H1 (cell line): Measurements from ENCODE around the gene ZAR1. TPM values are rescaled to one million over a fixed set of nuclear protein-coding genes. Genes with fewer than 3 reads are reported as not detected.

Experiments
- CTCF ChIA-PET: fragments of 300-600 bp; sonication (Branson Sonifier 250); formaldehyde crosslinking; loops from one replicate; lab custom pipeline; 2021; ENCODE audit not compliant: partially characterized antibody; lab: Charles Lee
- POLR2A ChIA-PET: fragments of 300-600 bp; sonication (Branson Sonifier 250); formaldehyde crosslinking; loops from one replicate; lab custom pipeline; 2021; ENCODE audit warnings: inconsistent platforms; ENCODE audit not compliant: partially characterized antibody; lab: Charles Lee
- DNase-seq, 2 experiments: peaks; one replicate each; pipeline versions ENCODE4 v3.0.0 to v3.0.0-alpha.2; 2010 to 2022; ENCODE audit warnings: low spot score in 2 of 2, low read depth in 1 of 2, mixed read lengths in 1 of 2
- FAIRE-seq: peaks from 2 replicates; lab custom pipeline; 2011; peaks lifted over from hg19 to GRCh38; lab: Jason Lieb, UNC
- H2AFZ ChIP-seq: 2 replicates; pipeline ENCODE4 v1.8.1; 2012; ENCODE audit warnings: low read length, inconsistent platforms
- H2AK5ac ChIP-seq: 2 replicates; pipeline ENCODE4 v1.6.1; 2013; ENCODE audit warnings: low read depth, low read length
- H2BK120ac ChIP-seq: replicated peaks from 2 replicates; pipeline ENCODE3; 2013; ENCODE audit warnings: low read depth, low read length, inconsistent platforms
- H2BK12ac ChIP-seq: 2 replicates; pipeline ENCODE4 v1.6.1; 2013; ENCODE audit warnings: low read depth, low read length
- H2BK15ac ChIP-seq: 2 replicates; pipeline ENCODE4 v1.6.1; 2013; ENCODE audit warnings: low read length
- H2BK20ac ChIP-seq: 2 replicates; pipeline ENCODE4 v1.6.1; 2013; ENCODE audit warnings: low read length
- H2BK5ac ChIP-seq: 2 replicates; pipeline ENCODE4 v1.6.1; 2013; ENCODE audit warnings: low read depth, low read length
- H3K14ac ChIP-seq: 2 replicates; pipeline ENCODE4 v1.6.1; 2013; ENCODE audit warnings: inconsistent platforms; ENCODE audit not compliant: insufficient read length
- H3K18ac ChIP-seq: 2 replicates; pipeline ENCODE4 v1.6.1; 2013; ENCODE audit warnings: low read length; ENCODE audit errors: extremely low read depth
- H3K23ac ChIP-seq: 2 replicates; pipeline ENCODE4 v1.6.1; 2013; ENCODE audit warnings: inconsistent platforms; ENCODE audit not compliant: insufficient read length
- H3K23me2 ChIP-seq: 2 replicates; pipeline ENCODE4 v1.6.1; 2013; ENCODE audit warnings: low read depth, low read length
- H3K27ac ChIP-seq: 2 replicates; pipeline ENCODE4 v1.6.1; 2011; ENCODE audit warnings: low read depth, low read length, inconsistent platforms
- H3K27me3 ChIP-seq, 4 experiments: replicated peaks in 1 of 4; 1 replicate in 1 of 4; 2 replicates in 3 of 4; pipeline versions ENCODE4 v1.6.1 to v1.8.1; 2011 to 2013; ENCODE audit warnings: low read length in 3 of 4, mild to moderate bottlenecking in 3 of 4, inconsistent platforms in 2 of 4, mixed read lengths in 2 of 4, moderate library complexity in 1 of 4; ENCODE audit not compliant: control insufficient read depth in 3 of 4, insufficient read depth in 3 of 4; ENCODE audit errors: extremely low read depth in 1 of 4
- H3K36me3 ChIP-seq, 4 experiments: 2 replicates each; pipeline versions ENCODE4 v1.6.1 to v1.8.1; 2011 to 2013; ENCODE audit warnings: mild to moderate bottlenecking in 4 of 4, low read length in 3 of 4, moderate library complexity in 2 of 4, control low read depth in 1 of 4, inconsistent platforms in 1 of 4; ENCODE audit not compliant: insufficient read depth in 4 of 4, control insufficient read depth in 2 of 4
- H3K4ac ChIP-seq: replicated peaks from 2 replicates; pipeline ENCODE3; 2013; ENCODE audit warnings: low read length, low read depth, mixed read lengths, inconsistent platforms; ENCODE audit not compliant: insufficient read length
- H3K4me1 ChIP-seq, 4 experiments: replicated peaks in 1 of 4; 1 replicate in 1 of 4; 2 replicates in 3 of 4; pipeline versions ENCODE4 v1.6.1 to v1.8.1; 2011 to 2013; ENCODE audit warnings: low read length in 3 of 4, inconsistent platforms in 2 of 4, mixed read lengths in 1 of 4; ENCODE audit not compliant: insufficient read depth in 4 of 4, control insufficient read depth in 3 of 4
- H3K4me2 ChIP-seq, 2 experiments: 2 replicates each; pipeline versions ENCODE4 v1.6.1 to v1.8.1; 2011 to 2013; ENCODE audit warnings: low read depth in 2 of 2, low read length in 2 of 2, control low read depth in 1 of 2, inconsistent platforms in 1 of 2, mild to moderate bottlenecking in 1 of 2; ENCODE audit not compliant: insufficient read depth in 1 of 2
- H3K4me3 ChIP-seq, 4 experiments: fragments of 200-600, 300-600 bp in 1 of 4; sonication (generic), shearing (Covaris generic), sonication (Bioruptor Twin) in 1 of 4; 2 replicates each; pipeline versions ENCODE4 v1.5.1 to v1.8.1; 2011 to 2016; ENCODE audit warnings: low read length in 4 of 4, low read depth in 3 of 4, control low read depth in 2 of 4, inconsistent platforms in 2 of 4, mild to moderate bottlenecking in 2 of 4, mixed read lengths in 1 of 4, moderate library complexity in 1 of 4; ENCODE audit not compliant: insufficient read depth in 2 of 4; ENCODE audit errors: extremely low read depth in 1 of 4
- H3K56ac ChIP-seq: replicated peaks from 2 replicates; pipeline ENCODE3; 2013; ENCODE audit warnings: low read depth, mild to moderate bottlenecking, mixed read lengths, low read length, inconsistent platforms; ENCODE audit not compliant: insufficient read length
- H3K79me1 ChIP-seq: 2 replicates; pipeline ENCODE4 v1.6.1; 2013; ENCODE audit warnings: low read depth, low read length, control low read depth
- H3K79me2 ChIP-seq, 2 experiments: 2 replicates each; pipeline versions ENCODE4 v1.6.1 to v1.8.1; 2012 to 2013; ENCODE audit warnings: low read length in 2 of 2, mild to moderate bottlenecking in 2 of 2, inconsistent platforms in 1 of 2; ENCODE audit not compliant: insufficient read depth in 2 of 2, control insufficient read depth in 1 of 2
- H3K9ac ChIP-seq, 4 experiments: replicated peaks in 1 of 4; 1 replicate in 1 of 4; 2 replicates in 3 of 4; pipeline versions ENCODE4 v1.6.1 to v1.8.1; 2011 to 2013; ENCODE audit warnings: low read depth in 3 of 4, low read length in 3 of 4, control low read depth in 2 of 4, mild to moderate bottlenecking in 2 of 4, moderate library complexity in 2 of 4, inconsistent platforms in 1 of 4; ENCODE audit errors: extremely low read depth in 1 of 4
- H3K9me3 ChIP-seq, 2 experiments: 2 replicates each; pipeline versions ENCODE4 v1.6.1 to v1.8.1; 2012 to 2013; ENCODE audit warnings: mild to moderate bottlenecking in 2 of 2, moderate library complexity in 2 of 2, control low read depth in 1 of 2, inconsistent platforms in 1 of 2, low read depth in 1 of 2, low read length in 1 of 2, mixed read lengths in 1 of 2; ENCODE audit not compliant: insufficient read depth in 2 of 2
- H4K20me1 ChIP-seq, 2 experiments: replicated peaks in 1 of 2; 2 replicates each; pipeline versions ENCODE3 to v1.8.1; 2011 to 2013; ENCODE audit warnings: inconsistent platforms in 2 of 2, low read length in 2 of 2, mild to moderate bottlenecking in 1 of 2; ENCODE audit not compliant: insufficient read depth in 2 of 2, control insufficient read depth in 1 of 2
- H4K5ac ChIP-seq: 2 replicates; pipeline ENCODE4 v1.6.1; 2013; ENCODE audit warnings: low read length, low read depth, mixed read lengths, inconsistent platforms; ENCODE audit not compliant: insufficient read length
- H4K8ac ChIP-seq: 2 replicates; pipeline ENCODE4 v1.8.0; 2013; ENCODE audit warnings: mild to moderate bottlenecking, moderate library complexity, low read length, inconsistent platforms; ENCODE audit not compliant: insufficient read depth; ENCODE audit errors: extremely low read depth
- H4K91ac ChIP-seq: replicated peaks from 2 replicates; pipeline ENCODE3; 2013; ENCODE audit warnings: low read length, mixed read lengths, inconsistent platforms; ENCODE audit not compliant: insufficient read length
- CHD2 ChIP-seq: IDR thresholded peaks from 2 replicates; pipeline ENCODE4 v1.6.1; 2012; ENCODE audit warnings: low read length, improper control_type of control experiment
- EGR1 ChIP-seq: IDR thresholded peaks from 2 replicates; pipeline ENCODE4 v1.6.1; 2011; ENCODE audit warnings: low read depth, low read length, borderline replicate concordance
- GABPA ChIP-seq: IDR thresholded peaks from 2 replicates; pipeline ENCODE4 v1.6.1; 2011; ENCODE audit warnings: mild to moderate bottlenecking, low read length, moderate library complexity, borderline replicate concordance; ENCODE audit not compliant: insufficient read depth
- POLR2AphosphoS5 ChIP-seq: IDR thresholded peaks from 2 replicates; pipeline ENCODE4 v1.6.1; 2011; ENCODE audit warnings: low read depth, low read length
- RFX5 ChIP-seq: IDR thresholded peaks from 2 replicates; pipeline ENCODE4 v1.6.1; 2011; ENCODE audit warnings: low read depth, low read length, improper control_type of control experiment, borderline replicate concordance
- USF2 ChIP-seq: IDR thresholded peaks from 2 replicates; pipeline ENCODE4 v1.6.1; 2011; ENCODE audit warnings: low read length, improper control_type of control experiment
- polyA plus RNA-seq, 7 experiments: library from polyadenylated mRNA; depleted of rRNA in 3 of 7; stranded (reverse) in 5 of 7; unstranded in 2 of 7; fragments of >200 nt in 5 of 7; fragments of 200-250 nt in 2 of 7; gene quantifications; 1 replicate in 5 of 7; 2 replicates in 1 of 7; 4 replicates in 1 of 7; pipeline versions ENCODE4 v1.2.1 to v1.2.3, GENCODE V29; 2011 to 2013; ENCODE audit warnings: missing spikeins in 2 of 7, mixed read lengths in 2 of 7
- total RNA-seq: library from RNA; stranded (reverse); fragmentation: NEBNext Ultra II Directional; extraction: Animal tissue kit (Norgen Biotek cat#: 25700); gene quantifications from 2 replicates; pipeline ENCODE4 v1.2.1, GENCODE V29; 2021

ZAR1 gene
- total and polyA plus RNA-seq, 2 of the 8 experiments (the other 6 are each of a cell fraction or from before 2014, with no cell fraction given), result 0.33 to 0.78 TPM

GRCh38 chr4:48461000-48461399 is 29.1 kb upstream of the ZAR1 start:
- H3K4ac ChIP-seq, result no peak overlapping the region
- H4K20me1 ChIP-seq, result no peaks in the 10 kb centered on the region
- H3K4me2 ChIP-seq, result no peak overlapping the region
- no peak overlapping the region for H3K56ac ChIP-seq
- POLR2A ChIA-PET, result no interaction called here
- no peak overlapping the region for H2BK5ac ChIP-seq
- H4K5ac ChIP-seq, result no peak overlapping the region
- no peak overlapping the region for H3K9ac ChIP-seq
- no peak overlapping the region for H3K27ac ChIP-seq
- H3K27me3 ChIP-seq, result no peaks in the 10 kb centered on the region
- H2BK12ac ChIP-seq, result no peak overlapping the region
- H2BK20ac ChIP-seq, result no peak overlapping the region
- DNase-seq, result no peak
- no peak overlapping the region for H4K8ac ChIP-seq
- H3K79me2 ChIP-seq, result no peaks in the 10 kb centered on the region
- H3K14ac ChIP-seq, result no peak overlapping the region
- H3K18ac ChIP-seq, result no peak overlapping the region
- no peak overlapping the region for H3K23ac ChIP-seq
- H3K4me3 ChIP-seq, result no peak overlapping the region
- H2BK120ac ChIP-seq, result no peak overlapping the region
- H2AFZ ChIP-seq, result no peak overlapping the region
- H3K4me1 ChIP-seq, result no peaks in the 10 kb centered on the region
- FAIRE-seq, result no peak
- no peaks in the 10 kb centered on the region for H3K36me3 ChIP-seq
- H3K9me3 ChIP-seq, result no peaks in the 10 kb centered on the region
- no peak overlapping the region for H2BK15ac ChIP-seq
- H2AK5ac ChIP-seq, result no peak overlapping the region
- H4K91ac ChIP-seq, result no peak overlapping the region
- CTCF ChIA-PET, result no interaction called here
- H3K23me2 ChIP-seq, result no peaks in the 10 kb centered on the region
- H3K79me1 ChIP-seq, result no peaks in the 10 kb centered on the region
- TF ChIP-seq EGR1 (no peak), CHD2 (no peak), USF2 (no peak), POLR2AphosphoS5 (no peak), RFX5 (no peak), GABPA (no peak)
